Lung (tissue), 12 donors: ENCODE data around the gene CHRM4. TPM values are rescaled to one million over a fixed set of nuclear protein-coding genes. Genes with fewer than 3 reads are reported as not detected.

Experiments used
- ATAC-seq: fragments of 200-7000 bp; cut with Tn5 transposase; one replicate; pipeline ENCODE4 v1.9.1; 2020; ENCODE audit warnings: moderate number of reproducible peaks; ENCODE audit not compliant: insufficient read depth, low FRiP score
- DNase-seq, 3 donors: peaks; one replicate each; pipeline ENCODE4 v3.0.0-alpha.2; 2013 to 2017
- H3K27ac ChIP-seq, 2 donors: one replicate each; pipeline ENCODE4 v1.5.1; 2013; ENCODE audit warnings: mild to moderate bottlenecking in 2 of 2, moderate library complexity in 2 of 2, control low read depth in 1 of 2, inconsistent platforms in 1 of 2, low read depth in 1 of 2, low read length in 1 of 2
- H3K27me3 ChIP-seq, 3 donors: one replicate each; pipeline ENCODE4 v1.5.1; 2013; ENCODE audit warnings: low read length in 2 of 3; ENCODE audit not compliant: control insufficient read depth in 3 of 3, insufficient read depth in 3 of 3
- H3K36me3 ChIP-seq, 4 donors: one replicate each; pipeline ENCODE4 v1.5.1; 2013; ENCODE audit warnings: low read length in 4 of 4, mild to moderate bottlenecking in 1 of 4, moderate library complexity in 1 of 4; ENCODE audit not compliant: control insufficient read depth in 4 of 4, insufficient read depth in 4 of 4
- H3K4me1 ChIP-seq, 5 donors: one replicate each; pipeline ENCODE4 v1.5.1; 2013; ENCODE audit warnings: low read length in 5 of 5, mild to moderate bottlenecking in 2 of 5, moderate library complexity in 1 of 5; ENCODE audit not compliant: control insufficient read depth in 5 of 5, insufficient read depth in 5 of 5
- H3K4me3 ChIP-seq: one replicate; pipeline ENCODE4 v1.5.1; 2013; ENCODE audit warnings: mild to moderate bottlenecking, control low read depth, moderate library complexity
- H3K9ac ChIP-seq, 2 donors: one replicate each; pipeline ENCODE4 v1.5.1; 2013; ENCODE audit warnings: low read length in 2 of 2, control low read depth in 1 of 2; ENCODE audit not compliant: insufficient read depth in 1 of 2
- H3K9me3 ChIP-seq, 4 donors: one replicate each; pipeline ENCODE4 v1.5.1; 2013; ENCODE audit warnings: low read length in 3 of 4, mild to moderate bottlenecking in 1 of 4, moderate library complexity in 1 of 4; ENCODE audit not compliant: control insufficient read depth in 4 of 4, insufficient read depth in 3 of 4
- CTCF ChIP-seq: IDR thresholded peaks from 2 replicates; pipeline ENCODE4 v1.5.1; 2012; ENCODE audit warnings: mild to moderate bottlenecking; ENCODE audit errors: control extremely low read depth, extremely low read depth
- WGBS, 2 donors: extraction: QIAGEN DNeasy Blood & Tissue Kit; methylation state at CpG; one replicate each; pipeline ENCODE4 v1.1.7; 2013; 5-methylcytosine and 5-hydroxymethylcytosine counted together
- polyA plus RNA-seq, 2 donors: library from polyadenylated mRNA; stranded (reverse); fragments of 200-250 nt; gene quantifications; one replicate each; pipeline ENCODE4 v1.2.1, GENCODE V29; 2013
- total RNA-seq, 2 donors: library from RNA; depleted of rRNA in 1 of 2; stranded (reverse); fragments of >200 nt in 1 of 2; gene quantifications; one replicate each; pipeline ENCODE4 v1.2.1, GENCODE V29; 2014 to 2021
- donor health status: control.
- donor health status: control.
- donor health status: Bipolar disorder and iron deficiency.
- donor health status: healthy.
- donor health status: DM: yes; HTN: yes; CAD: no.

The CHRM4 gene
- total and polyA plus RNA-seq, 4 donors, result 0.05 to 0.28 (median 0.10) TPM; not detected in 1

- TF ChIP-seq CTCF, result no peak
- H3K36me3 ChIP-seq, result peaks cover 2 to 18% (median 14%) of the 10 kb centered on the region in 4 donors
- 89 to 96% methylated on average over 3 of the region's 3 CpGs for WGBS, 2 donors
- ATAC-seq (no peak), DNase-seq (no peak)
- H3K27me3 ChIP-seq, result no peaks in the 10 kb centered on the region
- no peak overlapping the region for H3K4me3 ChIP-seq
- H3K27ac ChIP-seq, result no peak overlapping the region
- no peak overlapping the region for H3K9ac ChIP-seq
- H3K9me3 ChIP-seq, result no peaks in the 10 kb centered on the region
- H3K4me1 ChIP-seq, result peaks cover 0 to 14% (median 4%) of the 10 kb centered on the region in 5 donors
These were observed 44.5 kb upstream of the CHRM4 start for GRCh38 chr11:46436113-46436512.

DNA sequence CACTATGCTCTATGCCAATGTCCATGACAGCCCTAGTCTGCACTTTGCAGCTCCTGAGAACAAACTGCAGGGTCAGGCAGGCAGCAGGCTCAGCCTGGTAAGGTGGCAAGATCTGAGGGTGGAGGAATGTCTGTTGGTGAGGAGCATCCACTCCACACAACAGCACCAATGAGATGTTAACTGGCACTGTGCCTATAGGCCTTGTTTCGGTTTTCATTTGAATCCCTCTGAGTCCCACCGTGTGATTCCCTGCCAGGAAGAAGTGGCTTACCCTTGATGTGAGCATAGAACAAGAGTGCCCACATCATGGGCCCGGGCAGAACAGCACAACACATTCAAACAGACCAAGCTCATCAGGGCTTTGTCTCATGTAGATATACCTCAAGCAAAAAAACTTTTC is 44.1 kb upstream of the CHRM4 start:
- H3K27me3 ChIP-seq, result no peaks in the 10 kb centered on the region
- no peak overlapping the region for H3K9ac ChIP-seq
- ATAC-seq (no peak), DNase-seq (peak in 1 of 3 donors; percentile 13)
- peaks cover 0 to 14% (median 4%) of the 10 kb centered on the region in 5 donors for H3K4me1 ChIP-seq
- TF ChIP-seq CTCF, result no peak
- WGBS, 2 donors, result 63 to 78% methylated on average over 3 of the region's 3 CpGs
- H3K36me3 ChIP-seq, result peaks cover 5 to 22% (median 16%) of the 10 kb centered on the region in 4 donors
- no peak overlapping the region for H3K4me3 ChIP-seq
- no peaks in the 10 kb centered on the region for H3K9me3 ChIP-seq
- no peak overlapping the region for H3K27ac ChIP-seq

GRCh38 chr11:46431211-46431610 is 39.6 kb upstream of the CHRM4 start:
- no peak overlapping the region for H3K4me3 ChIP-seq
- peaks cover 0 to 3% (median 0%) of the 10 kb centered on the region in 5 donors for H3K4me1 ChIP-seq
- no peak for ATAC-seq
- no peak overlapping the region for H3K9ac ChIP-seq
- no peak for DNase-seq
- peaks cover 6 to 33% (median 20%) of the 10 kb centered on the region in 4 donors for H3K36me3 ChIP-seq
- H3K27me3 ChIP-seq, result no peaks in the 10 kb centered on the region
- no peak for TF ChIP-seq CTCF
- H3K27ac ChIP-seq, result no peak overlapping the region
- no peaks in the 10 kb centered on the region for H3K9me3 ChIP-seq

- Histone ChIP-seq H3K4me3 (no peak overlapping the region), H3K4me1 (no peaks in the 10 kb centered on the region), H3K36me3 (peaks cover 6 to 33% (median 18%) of the 10 kb centered on the region in 4 donors), H3K9ac (no peak overlapping the region), H3K27me3 (no peaks in the 10 kb centered on the region), H3K9me3 (no peaks in the 10 kb centered on the region), H3K27ac (no peak overlapping the region)
- no peak for TF ChIP-seq CTCF
- no peak for DNase-seq
- WGBS, 2 donors, result 95% methylated on average over 3 of the region's 3 CpGs
- no peak for ATAC-seq
These were observed 38.1 kb upstream of the CHRM4 start for GRCh38 chr11:46429717-46430116.
